Measurements from ENCODE around the gene ANKRD9.

DNA sequence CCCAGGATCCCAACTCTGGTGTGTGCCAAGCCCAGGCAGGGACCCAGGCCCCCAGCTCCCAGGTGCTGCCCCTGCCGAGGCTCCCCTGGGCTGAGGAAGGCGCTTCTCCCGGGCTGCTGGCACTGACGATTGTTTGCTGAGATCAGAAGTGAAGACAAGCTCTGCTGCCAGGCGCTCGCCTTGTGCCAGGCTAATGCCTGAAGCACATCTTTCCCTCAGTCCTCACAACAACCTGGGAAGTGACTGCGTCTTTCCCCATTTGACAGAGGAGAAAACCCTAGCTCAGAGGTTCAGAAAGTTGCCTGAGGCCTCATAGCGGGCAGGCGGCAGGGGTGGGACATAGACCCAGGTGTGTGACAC is 36.8 kb downstream of the ANKRD9 start:
- TF ChIP-seq, protein P1, sequence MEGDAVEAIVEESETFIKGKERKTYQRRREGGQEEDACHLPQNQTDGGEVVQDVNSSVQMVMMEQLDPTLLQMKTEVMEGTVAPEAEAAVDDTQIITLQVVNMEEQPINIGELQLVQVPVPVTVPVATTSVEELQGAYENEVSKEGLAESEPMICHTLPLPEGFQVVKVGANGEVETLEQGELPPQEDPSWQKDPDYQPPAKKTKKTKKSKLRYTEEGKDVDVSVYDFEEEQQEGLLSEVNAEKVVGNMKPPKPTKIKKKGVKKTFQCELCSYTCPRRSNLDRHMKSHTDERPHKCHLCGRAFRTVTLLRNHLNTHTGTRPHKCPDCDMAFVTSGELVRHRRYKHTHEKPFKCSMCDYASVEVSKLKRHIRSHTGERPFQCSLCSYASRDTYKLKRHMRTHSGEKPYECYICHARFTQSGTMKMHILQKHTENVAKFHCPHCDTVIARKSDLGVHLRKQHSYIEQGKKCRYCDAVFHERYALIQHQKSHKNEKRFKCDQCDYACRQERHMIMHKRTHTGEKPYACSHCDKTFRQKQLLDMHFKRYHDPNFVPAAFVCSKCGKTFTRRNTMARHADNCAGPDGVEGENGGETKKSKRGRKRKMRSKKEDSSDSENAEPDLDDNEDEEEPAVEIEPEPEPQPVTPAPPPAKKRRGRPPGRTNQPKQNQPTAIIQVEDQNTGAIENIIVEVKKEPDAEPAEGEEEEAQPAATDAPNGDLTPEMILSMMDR (IDR thresholded peaks at IDR 0.05): no peak
- TF ChIP-seq POLR2A (IDR thresholded peaks at IDR 0.05): no peak

Data from ovary (tissue), 3 donors.